Gastrocnemius medialis (tissue), 4 donors: ENCODE measurements around the gene TBL3.
"Not testable (repeated sequence)": the region's sequence is repeated elsewhere in the genome, so short reads cannot be mapped to it uniquely, and the experiment has no call there.

ENCODE experiments used
- CTCF ChIP-seq, 5 experiments: fragments of 450-650 bp in 3 of 5; fragments of 200-600 bp in 2 of 5; sonication (generic) in 2 of 5; IDR thresholded peaks in 4 of 5; conservative IDR thresholded peaks in 1 of 5; 1 replicate in 4 of 5; 2 replicates in 1 of 5; pipeline ENCODE4 v1.5.1; 2016 to 2019; ENCODE audit warnings: antibody characterized with exemption in 5 of 5, mild to moderate bottlenecking in 3 of 5, moderate library complexity in 3 of 5
- POLR2A ChIP-seq, 2 donors: fragments of 450-650 bp; IDR thresholded peaks; one replicate each; pipeline ENCODE4 v1.6.1; 2017; ENCODE audit warnings: antibody characterized with exemption in 2 of 2, mild to moderate bottlenecking in 2 of 2, moderate library complexity in 2 of 2

- TF ChIP-seq CTCF (IDR thresholded peaks at IDR 0.05 in 4 of 5, conservative IDR thresholded peaks at IDR 0.05 in 1 of 5); POLR2A (IDR thresholded peaks at IDR 0.05): not testable (repeated sequence)
Measured at GRCh38 chr16:2011726-2012125, 39.9 kb downstream of the TBL3 start.
